CD14-positive monocyte (primary cell): ENCODE measurements around the gene FAM167B. TPM values are rescaled to one million over a fixed set of nuclear protein-coding genes. Genes with fewer than 3 reads are reported as not detected.

Source experiments
- DNase-seq, 3 donors: peaks; one replicate each; pipeline ENCODE4 v3.0.0-alpha.2; 2011 to 2022
- H2AFZ ChIP-seq: 2 replicates; pipeline ENCODE4 v1.6.0; 2012; ENCODE audit warnings: mild to moderate bottlenecking, low read depth, low read length, inconsistent platforms; ENCODE audit not compliant: insufficient read depth, poor library complexity, severe bottlenecking
- H3K27ac ChIP-seq, 2 donors: 1 replicate in 1 of 2; 2 replicates in 1 of 2; pipeline ENCODE4 v1.5.1; 2012 to 2013; ENCODE audit warnings: low read length in 2 of 2, control low read depth in 1 of 2, inconsistent platforms in 1 of 2, low read depth in 1 of 2, mild to moderate bottlenecking in 1 of 2
- H3K27me3 ChIP-seq, 2 donors: one replicate each; pipeline versions ENCODE4 v1.6.0 to v1.6.1; 2011 to 2013; ENCODE audit warnings: low read length in 2 of 2; ENCODE audit not compliant: control insufficient read depth in 2 of 2, insufficient read depth in 2 of 2
- H3K36me3 ChIP-seq, 2 donors: replicated peaks in 1 of 2; 1 replicate in 1 of 2; 2 replicates in 1 of 2; pipeline versions ENCODE4 v1.5.1 to v1.6.1; 2012 to 2013; ENCODE audit warnings: low read length in 2 of 2, control low read depth in 1 of 2, inconsistent platforms in 1 of 2, mild to moderate bottlenecking in 1 of 2; ENCODE audit not compliant: insufficient read depth in 2 of 2, control insufficient read depth in 1 of 2
- H3K4me1 ChIP-seq, 2 donors: 1 replicate in 1 of 2; 2 replicates in 1 of 2; pipeline versions ENCODE4 v1.5.1 to v1.6.1; 2012 to 2013; ENCODE audit warnings: low read length in 2 of 2, control low read depth in 1 of 2, inconsistent platforms in 1 of 2, mild to moderate bottlenecking in 1 of 2, moderate library complexity in 1 of 2; ENCODE audit not compliant: insufficient read depth in 2 of 2, control insufficient read depth in 1 of 2
- H3K4me2 ChIP-seq: replicated peaks from 2 replicates; pipeline ENCODE3; 2012; ENCODE audit warnings: low read length, moderate library complexity, mild to moderate bottlenecking; ENCODE audit not compliant: poor library complexity, severe bottlenecking; ENCODE audit errors: extremely low read depth
- H3K4me3 ChIP-seq, 3 experiments: fragments of 200-600 bp in 1 of 3; sonication (generic) in 1 of 3; replicated peaks in 1 of 3; 1 replicate in 2 of 3; 2 replicates in 1 of 3; pipeline ENCODE4 v1.5.1; 2011 to 2013; ENCODE audit warnings: low read length in 3 of 3, mild to moderate bottlenecking in 3 of 3, control low read depth in 2 of 3, low read depth in 2 of 3, inconsistent platforms in 1 of 3, moderate library complexity in 1 of 3
- H3K79me2 ChIP-seq: 2 replicates; pipeline ENCODE4 v1.6.0; 2012; ENCODE audit warnings: mild to moderate bottlenecking, control low read depth, inconsistent platforms, low read length, moderate library complexity; ENCODE audit not compliant: insufficient read depth
- H3K9ac ChIP-seq: 2 replicates; pipeline ENCODE4 v1.6.0; 2017; ENCODE audit warnings: low read length, mild to moderate bottlenecking; ENCODE audit not compliant: insufficient read depth, poor library complexity, severe bottlenecking
- H3K9me3 ChIP-seq, 2 donors: replicated peaks in 1 of 2; 1 replicate in 1 of 2; 2 replicates in 1 of 2; pipeline versions ENCODE4 v1.5.1 to v1.6.1; 2012 to 2013; ENCODE audit warnings: low read length in 2 of 2, control low read depth in 1 of 2; ENCODE audit not compliant: control insufficient read depth in 1 of 2, insufficient read depth in 1 of 2
- H4K20me1 ChIP-seq: 2 replicates; pipeline ENCODE4 v1.6.0; 2012; ENCODE audit warnings: mild to moderate bottlenecking, low read length, control low read depth, moderate library complexity; ENCODE audit not compliant: insufficient read depth
- H3K27ac Mint-ChIP-seq, 7 donors: one replicate each; pipeline ENCODE4 v1.8.0; 2020; ENCODE audit warnings: mild to moderate bottlenecking in 7 of 7, mixed read lengths in 7 of 7, moderate library complexity in 6 of 7, inconsistent platforms in 2 of 7
- H3K27me3 Mint-ChIP-seq, 3 donors: one replicate each; pipeline ENCODE4 v1.8.0; 2021 to 2022; ENCODE audit warnings: low read depth in 3 of 3, mild to moderate bottlenecking in 3 of 3, mixed read lengths in 3 of 3, moderate library complexity in 3 of 3, inconsistent platforms in 1 of 3
- H3K36me3 Mint-ChIP-seq, 2 donors: one replicate each; pipeline ENCODE4 v1.8.0; 2020; ENCODE audit warnings: mixed read lengths in 2 of 2, inconsistent platforms in 1 of 2, mild to moderate bottlenecking in 1 of 2
- H3K4me1 Mint-ChIP-seq: one replicate; pipeline ENCODE4 v1.8.0; 2020; ENCODE audit warnings: mild to moderate bottlenecking, mixed read lengths
- H3K4me3 Mint-ChIP-seq, 2 donors: one replicate each; pipeline ENCODE4 v1.8.0; 2020; ENCODE audit warnings: mild to moderate bottlenecking in 2 of 2, mixed read lengths in 2 of 2, moderate library complexity in 1 of 2
- H3K9me3 Mint-ChIP-seq, 7 donors: one replicate each; pipeline ENCODE4 v1.8.0; 2020 to 2022; ENCODE audit warnings: mixed read lengths in 7 of 7, mild to moderate bottlenecking in 6 of 7, moderate library complexity in 6 of 7, inconsistent platforms in 2 of 7
- CTCF ChIP-seq: fragments of 200-600 bp; IDR thresholded peaks from one replicate; pipeline ENCODE4 v1.8.0; 2022; ENCODE audit warnings: antibody characterized with exemption, mild to moderate bottlenecking
- WGBS: methylation state at CpG from one replicate; pipeline ENCODE4 v1.1.5; 2013; ENCODE audit warnings: missing lambda C conversion rate; ENCODE audit not compliant: insufficient coverage; 5-methylcytosine and 5-hydroxymethylcytosine counted together
- intact Hi-C, 2 donors: fragments of 100-400 bp; cut with micrococcal nuclease; formaldehyde crosslinking; loops; one replicate each; pipeline versions ENCODE4 v1.15.0 to v1.15.1; 2023
- polyA plus RNA-seq, 3 donors: library from polyadenylated mRNA; depleted of rRNA in 1 of 3; unstranded in 2 of 3; stranded (reverse) in 1 of 3; fragments of 300-500 nt in 2 of 3; fragments of >200 nt in 1 of 3; fragmentation: Illumina TruSeq in 2 of 3; gene quantifications; 1 replicate in 2 of 3; 2 replicates in 1 of 3; pipeline ENCODE4 v1.2.3, GENCODE V29; 2012 to 2021

FAM167B gene
- polyA plus RNA-seq, 3 donors, result not detected

- H3K4me3 ChIP-seq, result no peak overlapping the region
- no peaks in the 10 kb centered on the region for H3K36me3 ChIP-seq
- Mint-ChIP-seq H3K27ac (no peak overlapping the region), H3K4me3 (no peak overlapping the region), H3K9me3 (peaks cover 0 to 2% (median 0%) of the 10 kb centered on the region in 7 donors), H3K4me1 (peaks cover 20% of the 10 kb centered on the region), H3K27me3 (peaks cover 0 to 3% (median 1%) of the 10 kb centered on the region in 3 donors), H3K36me3 (no peaks in the 10 kb centered on the region)
- no peaks in the 10 kb centered on the region for H3K9me3 ChIP-seq
- intact Hi-C loops, result no loop called here
- TF ChIP-seq CTCF, result no peak
- H3K27me3 ChIP-seq, result no peaks in the 10 kb centered on the region
- H2AFZ ChIP-seq, result no peak overlapping the region
- no peak overlapping the region for H3K27ac ChIP-seq
- WGBS, result no CpG with 5 or more reads among the region's 4 CpGs
- no peaks in the 10 kb centered on the region for H3K79me2 ChIP-seq
- no peak for DNase-seq
- H4K20me1 ChIP-seq, result no peaks in the 10 kb centered on the region
- H3K4me2 ChIP-seq, result no peak overlapping the region
- peaks cover 11 to 14% of the 10 kb centered on the region in 2 donors for H3K4me1 ChIP-seq
- H3K9ac ChIP-seq, result no peak overlapping the region
These were observed 16.7 kb downstream of the FAM167B start for GRCh38 chr1:32263744-32264143.

GRCh38 chr1:32265846-32266245 lies 18.8 kb downstream of the FAM167B start:
- TF ChIP-seq CTCF, result no peak
- Histone ChIP-seq H3K4me3 (no peak overlapping the region), H3K9ac (no peak overlapping the region), H3K4me2 (no peak overlapping the region), H3K79me2 (no peaks in the 10 kb centered on the region), H3K9me3 (no peaks in the 10 kb centered on the region), H3K27me3 (no peaks in the 10 kb centered on the region), H3K4me1 (peaks cover 11 to 14% of the 10 kb centered on the region in 2 donors), H3K36me3 (no peaks in the 10 kb centered on the region), H4K20me1 (no peaks in the 10 kb centered on the region), H3K27ac (no peak overlapping the region), H2AFZ (peak overlapping the region; percentile 23)
- peaks cover 0 to 2% (median 0%) of the 10 kb centered on the region in 7 donors for H3K9me3 Mint-ChIP-seq
- WGBS, result 88% methylated on average over 8 of the region's 9 CpGs
- intact Hi-C loops, result no loop called here
- H3K27ac Mint-ChIP-seq, result peak overlapping the region in 1 of 7 donors; percentile 41
- no peak for DNase-seq
- H3K36me3 Mint-ChIP-seq, result no peaks in the 10 kb centered on the region
- peaks cover 0 to 4% (median 4%) of the 10 kb centered on the region in 3 donors for H3K27me3 Mint-ChIP-seq
- peaks cover 20% of the 10 kb centered on the region for H3K4me1 Mint-ChIP-seq
- H3K4me3 Mint-ChIP-seq, result peak overlapping the region in 1 of 2 donors; percentile 39
